A549 (cell line): ENCODE data around the gene SEMA3B.

Experiments
- EP300 ChIP-seq, 2 experiments: fragments of >200 bp; sonication (Bioruptor Twin); formaldehyde crosslinking; IDR thresholded peaks; 2 replicates in 1 of 2; 3 replicates in 1 of 2; pipeline ENCODE4 v1.6.1; 2016 to 2017
- MYC ChIP-seq: IDR thresholded peaks from 2 replicates; pipeline ENCODE4 v1.6.1; 2012; ENCODE audit warnings: mild to moderate bottlenecking, inconsistent platforms, low read length, improper control_type of control experiment, borderline replicate concordance
- PHF8 ChIP-seq: fragments of 200-600 bp; sonication (generic); IDR thresholded peaks from 2 replicates; pipeline ENCODE4 v1.6.1; 2016; ENCODE audit warnings: low read depth, mild to moderate bottlenecking, antibody characterized with exemption, moderate library complexity, borderline replicate concordance
- TF ChIP-seq, protein P1 (sequence below): IDR thresholded peaks from 2 replicates; pipeline ENCODE4 v1.6.1; 2012
- TF ChIP-seq, protein P2 (sequence below): fragments of >200 bp; sonication (Bioruptor Twin); formaldehyde crosslinking; IDR thresholded peaks from 3 replicates; pipeline ENCODE4 v1.5.1; 2016

DNA sequence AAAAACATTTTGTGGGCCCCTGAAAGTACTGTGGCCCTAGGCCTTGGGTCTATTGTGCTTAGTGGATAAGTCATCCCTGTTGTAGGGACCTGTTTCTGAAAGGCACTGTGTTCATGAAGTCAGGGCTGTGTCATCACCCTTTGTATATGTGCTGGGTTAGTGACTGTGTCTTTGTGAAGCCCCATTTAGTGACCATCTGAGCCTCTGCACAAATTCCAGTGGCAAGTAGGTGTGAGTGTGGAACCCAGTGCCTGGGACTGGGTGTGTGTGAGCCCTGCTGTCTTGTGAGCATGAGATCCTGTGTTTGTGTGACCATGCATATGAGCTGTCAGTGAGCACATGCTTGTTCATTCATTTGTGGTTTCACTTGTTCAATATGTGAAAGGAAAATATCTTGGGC, 35.7 kb downstream of the SEMA3B start:
- no peak for TF ChIP-seq PHF8
- TF ChIP-seq, protein P1, sequence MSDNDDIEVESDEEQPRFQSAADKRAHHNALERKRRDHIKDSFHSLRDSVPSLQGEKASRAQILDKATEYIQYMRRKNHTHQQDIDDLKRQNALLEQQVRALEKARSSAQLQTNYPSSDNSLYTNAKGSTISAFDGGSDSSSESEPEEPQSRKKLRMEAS = no peak
- no peak for TF ChIP-seq MYC
- TF ChIP-seq, protein P2, sequence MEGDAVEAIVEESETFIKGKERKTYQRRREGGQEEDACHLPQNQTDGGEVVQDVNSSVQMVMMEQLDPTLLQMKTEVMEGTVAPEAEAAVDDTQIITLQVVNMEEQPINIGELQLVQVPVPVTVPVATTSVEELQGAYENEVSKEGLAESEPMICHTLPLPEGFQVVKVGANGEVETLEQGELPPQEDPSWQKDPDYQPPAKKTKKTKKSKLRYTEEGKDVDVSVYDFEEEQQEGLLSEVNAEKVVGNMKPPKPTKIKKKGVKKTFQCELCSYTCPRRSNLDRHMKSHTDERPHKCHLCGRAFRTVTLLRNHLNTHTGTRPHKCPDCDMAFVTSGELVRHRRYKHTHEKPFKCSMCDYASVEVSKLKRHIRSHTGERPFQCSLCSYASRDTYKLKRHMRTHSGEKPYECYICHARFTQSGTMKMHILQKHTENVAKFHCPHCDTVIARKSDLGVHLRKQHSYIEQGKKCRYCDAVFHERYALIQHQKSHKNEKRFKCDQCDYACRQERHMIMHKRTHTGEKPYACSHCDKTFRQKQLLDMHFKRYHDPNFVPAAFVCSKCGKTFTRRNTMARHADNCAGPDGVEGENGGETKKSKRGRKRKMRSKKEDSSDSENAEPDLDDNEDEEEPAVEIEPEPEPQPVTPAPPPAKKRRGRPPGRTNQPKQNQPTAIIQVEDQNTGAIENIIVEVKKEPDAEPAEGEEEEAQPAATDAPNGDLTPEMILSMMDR = no peak
- no peak for TF ChIP-seq EP300 (IDR thresholded peaks at IDR 0.05)
